DND-41 (cell line): ENCODE measurements around the gene MYH7B.

Experiments
- ATAC-seq: fragments of 200-7000 bp; cut with Tn5 transposase; 3 replicates; pipeline ENCODE4 v1.9.1; 2021; ENCODE audit warnings: low read depth; ENCODE audit not compliant: insufficient read depth
- DNase-seq: peaks from one replicate; pipeline ENCODE4 v3.0.0-alpha.2; 2020
- H2AFZ ChIP-seq: 2 replicates; pipeline ENCODE4 v1.6.0; 2012; ENCODE audit warnings: low read depth, low read length
- H3K27ac ChIP-seq: 2 replicates; pipeline ENCODE4 v1.5.1; 2012; ENCODE audit warnings: low read length, inconsistent platforms
- H3K27me3 ChIP-seq: fragments of 200-600 bp; sonication (generic); 2 replicates; pipeline ENCODE4 v1.6.0; 2012; ENCODE audit warnings: low read length, mild to moderate bottlenecking, inconsistent platforms; ENCODE audit not compliant: insufficient read depth, poor library complexity
- H3K36me3 ChIP-seq: 2 replicates; pipeline ENCODE4 v1.5.1; 2012; ENCODE audit warnings: low read length, inconsistent platforms; ENCODE audit not compliant: insufficient read depth
- H3K4me1 ChIP-seq: 2 replicates; pipeline ENCODE4 v1.5.1; 2012; ENCODE audit warnings: mild to moderate bottlenecking, low read length; ENCODE audit not compliant: insufficient read depth
- H3K4me2 ChIP-seq: 2 replicates; pipeline ENCODE4 v1.6.0; 2012; ENCODE audit warnings: mild to moderate bottlenecking, moderate library complexity, low read length, inconsistent platforms; ENCODE audit not compliant: insufficient read depth
- H3K4me3 ChIP-seq, 2 experiments: fragments of 200-600 bp in 1 of 2; shearing (Covaris generic) in 1 of 2; 2 replicates each; pipeline ENCODE4 v1.5.1; 2012 to 2016; ENCODE audit warnings: inconsistent platforms in 2 of 2, low read length in 2 of 2, mild to moderate bottlenecking in 2 of 2, low read depth in 1 of 2, moderate library complexity in 1 of 2
- H3K79me2 ChIP-seq: 2 replicates; pipeline ENCODE4 v1.6.0; 2012; ENCODE audit warnings: low read length, inconsistent platforms; ENCODE audit not compliant: insufficient read depth
- H3K9ac ChIP-seq: 2 replicates; pipeline ENCODE4 v1.6.0; 2012; ENCODE audit warnings: low read depth, mild to moderate bottlenecking, inconsistent platforms, low read length, moderate library complexity
- H3K9me3 ChIP-seq: 2 replicates; pipeline ENCODE4 v1.5.1; 2012; ENCODE audit warnings: low read length, moderate library complexity, mild to moderate bottlenecking, inconsistent platforms; ENCODE audit not compliant: insufficient read depth, severe bottlenecking
- H4K20me1 ChIP-seq: 2 replicates; pipeline ENCODE4 v1.6.0; 2012; ENCODE audit warnings: low read length; ENCODE audit not compliant: insufficient read depth
- CTCF ChIP-seq: IDR thresholded peaks from 2 replicates; pipeline ENCODE4 v1.5.1; 2012; ENCODE audit warnings: borderline replicate concordance, low read length, moderate library complexity, mild to moderate bottlenecking; ENCODE audit not compliant: poor library complexity, severe bottlenecking; ENCODE audit errors: extremely low read depth
- EZH2 ChIP-seq: IDR thresholded peaks from 3 replicates; pipeline ENCODE4 v1.6.1; 2012; ENCODE audit warnings: borderline replicate concordance, low read depth, mild to moderate bottlenecking, moderate library complexity, low read length, inconsistent platforms; ENCODE audit not compliant: severe bottlenecking

Gene MYH7B

GRCh38 chr20:34979366-34980153 lies 23.9 kb downstream of the MYH7B start:
- Histone ChIP-seq H4K20me1 (peaks cover 5% of the 10 kb centered on the region; the same call in 1 of the 2 replicates), H3K9ac (no peak overlapping the region), H3K4me2 (no peak overlapping the region), H3K4me3 (no peak overlapping the region), H3K9me3 (no peaks in the 10 kb centered on the region), H3K79me2 (no peaks in the 10 kb centered on the region), H3K4me1 (no peaks in the 10 kb centered on the region), H3K27ac (no peak overlapping the region), H3K36me3 (no peaks in the 10 kb centered on the region), H2AFZ (no peak overlapping the region), H3K27me3 (no peaks in the 10 kb centered on the region)
- TF ChIP-seq CTCF, result no peak
- TF ChIP-seq EZH2, result no peak
- DNase-seq (no peak), ATAC-seq (peak; percentile 30; the same call in 1 of the 3 replicates)

DNA sequence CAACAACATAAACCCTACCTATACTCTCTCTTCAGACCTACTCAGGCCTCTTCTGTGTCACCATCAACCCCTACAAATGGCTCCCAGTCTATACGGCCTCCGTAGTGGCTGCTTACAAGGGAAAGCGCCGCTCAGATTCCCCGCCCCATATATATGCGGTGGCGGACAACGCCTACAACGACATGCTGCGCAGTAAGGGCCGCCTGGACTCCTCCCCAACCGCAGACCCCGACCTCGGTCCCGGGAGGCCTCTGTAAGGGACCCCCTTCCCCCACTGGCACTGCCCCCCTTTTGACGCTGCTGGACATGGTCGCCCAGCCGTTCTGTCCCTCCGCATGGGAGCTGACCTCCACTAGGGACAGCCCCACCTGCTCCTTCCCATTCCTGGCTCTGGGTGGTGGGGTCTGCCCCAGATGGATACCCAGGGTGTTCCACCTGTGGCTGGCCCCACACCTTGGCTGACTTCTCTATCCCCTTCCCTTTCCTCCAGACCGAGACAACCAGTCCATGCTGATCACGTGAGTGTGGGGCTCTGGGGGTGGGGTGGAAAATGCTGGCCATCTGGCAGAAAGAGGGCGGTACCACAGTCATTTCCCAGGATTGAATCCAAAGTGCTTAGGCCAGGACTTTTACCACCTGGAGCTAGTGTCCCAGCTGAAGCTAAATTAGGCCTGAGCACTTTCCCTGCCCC lies 25.0 kb downstream of the MYH7B start:
- H3K4me1 ChIP-seq, result no peaks in the 10 kb centered on the region
- TF ChIP-seq EZH2, result no peak
- DNase-seq, result no peak
- H3K79me2 ChIP-seq, result no peaks in the 10 kb centered on the region
- H3K9ac ChIP-seq, result no peak overlapping the region
- H3K9me3 ChIP-seq, result no peaks in the 10 kb centered on the region
- no peak for ATAC-seq
- no peak overlapping the region for H3K4me3 ChIP-seq
- no peak overlapping the region for H3K27ac ChIP-seq
- H4K20me1 ChIP-seq, result peaks cover 5% of the 10 kb centered on the region; the same call in 1 of the 2 replicates
- no peak overlapping the region for H3K4me2 ChIP-seq
- no peaks in the 10 kb centered on the region for H3K36me3 ChIP-seq
- H2AFZ ChIP-seq, result no peak overlapping the region
- H3K27me3 ChIP-seq, result no peaks in the 10 kb centered on the region

DNA sequence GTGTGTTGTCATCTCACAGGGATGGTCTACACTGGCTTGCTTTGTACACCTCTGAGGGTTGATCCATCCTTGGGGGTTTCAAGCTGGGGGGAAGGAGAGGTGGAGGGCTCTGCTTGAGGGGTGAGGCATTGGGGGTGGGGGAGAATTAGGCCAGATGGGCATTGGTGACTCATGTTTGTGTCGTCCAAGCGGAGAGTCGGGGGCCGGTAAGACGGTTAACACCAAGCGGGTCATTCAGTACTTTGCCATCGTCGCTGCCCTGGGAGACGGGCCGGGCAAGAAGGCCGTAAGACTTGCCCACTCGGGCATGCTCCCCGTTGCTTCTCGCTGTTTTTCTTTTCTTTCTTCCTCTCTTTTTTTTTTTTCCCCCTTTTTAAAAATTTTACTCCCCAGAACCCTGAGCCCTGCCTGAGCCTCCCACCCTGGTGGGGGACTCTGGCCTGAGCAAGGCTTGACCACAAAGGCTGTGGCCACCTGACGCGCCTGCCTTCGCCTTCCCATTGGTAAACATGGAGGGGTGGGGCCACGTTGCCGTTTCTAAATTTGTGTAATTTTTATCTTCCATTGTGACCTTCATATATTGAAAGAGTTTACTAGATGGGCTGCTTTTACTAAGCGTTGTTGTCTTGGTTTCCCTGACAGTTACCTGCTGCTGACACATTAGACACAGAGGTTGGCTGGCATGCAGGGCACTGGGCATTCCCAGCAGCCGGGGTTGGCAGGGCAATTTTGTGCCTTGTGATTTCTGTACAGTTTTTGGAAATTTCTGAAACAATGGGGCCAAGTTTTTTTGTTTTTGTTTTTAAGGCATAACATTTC lies 26.8 kb downstream of the MYH7B start:
- no peak for DNase-seq
- H3K4me3 ChIP-seq, result no peak overlapping the region
- H3K27me3 ChIP-seq, result no peaks in the 10 kb centered on the region

More for the DNA sequence above, 26.8 kb downstream of the MYH7B start:
- Histone ChIP-seq H3K4me1 (no peaks in the 10 kb centered on the region), H3K27ac (no peak overlapping the region), H3K9ac (no peak overlapping the region), H3K9me3 (no peaks in the 10 kb centered on the region), H3K4me2 (no peak overlapping the region), H4K20me1 (peaks cover 5% of the 10 kb centered on the region; the same call in 1 of the 2 replicates), H3K79me2 (no peaks in the 10 kb centered on the region), H2AFZ (no peak overlapping the region), H3K36me3 (no peaks in the 10 kb centered on the region)
- no peak for TF ChIP-seq CTCF
- no peak for TF ChIP-seq EZH2
- ATAC-seq, result no peak
